GM20000 (cell line): ENCODE measurements around the gene RAET1E.
"Not testable (repeated sequence)": the region's sequence is repeated elsewhere in the genome, so short reads cannot be mapped to it uniquely, and the experiment has no call there.

Source experiments
- DNase-seq: peaks from one replicate; pipeline ENCODE4 v3.0.0; 2012; ENCODE audit warnings: low spot score
- TF ChIP-seq, protein P1 (sequence below): IDR thresholded peaks from 2 replicates; pipeline ENCODE4 v1.5.1; 2012; ENCODE audit warnings: mild to moderate bottlenecking, control low read depth; ENCODE audit errors: extremely low read depth, missing control alignments

Gene RAET1E, protein sequence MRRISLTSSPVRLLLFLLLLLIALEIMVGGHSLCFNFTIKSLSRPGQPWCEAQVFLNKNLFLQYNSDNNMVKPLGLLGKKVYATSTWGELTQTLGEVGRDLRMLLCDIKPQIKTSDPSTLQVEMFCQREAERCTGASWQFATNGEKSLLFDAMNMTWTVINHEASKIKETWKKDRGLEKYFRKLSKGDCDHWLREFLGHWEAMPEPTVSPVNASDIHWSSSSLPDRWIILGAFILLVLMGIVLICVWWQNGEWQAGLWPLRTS

DNA sequence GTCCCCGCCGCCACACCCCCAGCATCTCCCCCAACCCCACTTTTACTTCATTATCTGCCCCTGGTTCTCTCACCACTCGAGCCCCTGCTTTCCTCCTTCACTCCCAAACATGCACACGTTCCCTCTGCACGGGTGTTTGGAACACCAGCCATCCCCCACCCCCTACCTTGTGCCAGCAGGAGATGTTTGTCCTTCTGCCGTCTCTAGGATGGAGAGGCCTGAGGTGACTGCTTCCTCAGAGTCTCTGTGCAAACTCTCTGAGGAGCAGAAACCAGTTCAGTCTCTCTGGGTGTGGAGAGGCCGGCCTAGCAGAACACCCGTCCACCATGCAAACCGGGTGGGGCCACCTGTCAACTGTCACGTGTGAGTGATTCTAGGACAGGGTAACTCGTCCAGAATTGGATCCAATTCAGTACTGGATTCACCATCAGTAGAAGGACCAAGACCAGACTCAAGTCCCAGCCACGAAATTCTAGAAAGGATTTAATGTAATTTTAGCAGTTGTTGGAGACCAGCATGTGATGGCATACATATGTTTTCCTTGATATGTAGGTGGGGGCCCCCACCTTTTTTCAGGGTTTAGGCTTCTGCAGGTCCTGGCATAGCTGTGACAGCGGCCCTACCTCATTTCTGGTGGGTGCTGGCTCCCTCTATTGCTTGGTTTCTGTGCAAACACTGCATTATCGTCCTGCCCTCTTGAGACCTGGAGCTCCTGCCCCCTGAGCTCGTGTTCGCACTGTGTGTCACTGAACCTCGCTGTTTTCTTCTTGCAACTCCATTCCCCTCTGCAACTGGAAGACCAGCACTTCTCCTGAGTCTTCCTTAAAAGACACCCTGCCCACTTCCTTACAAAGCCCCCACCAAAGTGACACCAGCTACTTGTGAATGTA lies at the start of gene RAET1E:
TSS of gene RAET1E (minus strand) at position 259 of the 890 bp plus-strand sequence. CDS start 7,212 bp downstream, outside the sequence.
- DNase-seq, result no peak
- TF ChIP-seq, protein P1, sequence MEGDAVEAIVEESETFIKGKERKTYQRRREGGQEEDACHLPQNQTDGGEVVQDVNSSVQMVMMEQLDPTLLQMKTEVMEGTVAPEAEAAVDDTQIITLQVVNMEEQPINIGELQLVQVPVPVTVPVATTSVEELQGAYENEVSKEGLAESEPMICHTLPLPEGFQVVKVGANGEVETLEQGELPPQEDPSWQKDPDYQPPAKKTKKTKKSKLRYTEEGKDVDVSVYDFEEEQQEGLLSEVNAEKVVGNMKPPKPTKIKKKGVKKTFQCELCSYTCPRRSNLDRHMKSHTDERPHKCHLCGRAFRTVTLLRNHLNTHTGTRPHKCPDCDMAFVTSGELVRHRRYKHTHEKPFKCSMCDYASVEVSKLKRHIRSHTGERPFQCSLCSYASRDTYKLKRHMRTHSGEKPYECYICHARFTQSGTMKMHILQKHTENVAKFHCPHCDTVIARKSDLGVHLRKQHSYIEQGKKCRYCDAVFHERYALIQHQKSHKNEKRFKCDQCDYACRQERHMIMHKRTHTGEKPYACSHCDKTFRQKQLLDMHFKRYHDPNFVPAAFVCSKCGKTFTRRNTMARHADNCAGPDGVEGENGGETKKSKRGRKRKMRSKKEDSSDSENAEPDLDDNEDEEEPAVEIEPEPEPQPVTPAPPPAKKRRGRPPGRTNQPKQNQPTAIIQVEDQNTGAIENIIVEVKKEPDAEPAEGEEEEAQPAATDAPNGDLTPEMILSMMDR, result no peak

DNA sequence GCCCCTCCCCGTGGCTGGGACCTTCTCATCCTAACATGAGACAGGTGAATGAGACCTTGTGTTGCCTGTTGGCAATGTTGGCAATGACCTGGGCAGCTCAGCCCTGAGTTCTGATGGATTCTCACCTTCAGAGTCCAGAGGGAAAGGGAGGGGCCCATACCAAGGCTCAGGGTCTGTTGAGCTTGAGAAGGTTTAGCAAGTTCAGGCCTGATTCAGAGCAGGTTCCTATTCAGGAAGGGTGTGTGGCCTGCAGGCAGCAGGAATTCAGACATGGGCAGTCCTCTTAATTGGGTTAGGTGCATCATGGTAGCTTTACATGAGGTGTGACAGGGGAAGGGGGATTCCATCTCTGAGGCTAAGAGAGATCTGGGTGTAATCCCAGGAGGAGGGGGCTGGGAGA lies 49.6 kb upstream of the RAET1E start:
- DNase-seq, result not testable (repeated sequence)

DNA sequence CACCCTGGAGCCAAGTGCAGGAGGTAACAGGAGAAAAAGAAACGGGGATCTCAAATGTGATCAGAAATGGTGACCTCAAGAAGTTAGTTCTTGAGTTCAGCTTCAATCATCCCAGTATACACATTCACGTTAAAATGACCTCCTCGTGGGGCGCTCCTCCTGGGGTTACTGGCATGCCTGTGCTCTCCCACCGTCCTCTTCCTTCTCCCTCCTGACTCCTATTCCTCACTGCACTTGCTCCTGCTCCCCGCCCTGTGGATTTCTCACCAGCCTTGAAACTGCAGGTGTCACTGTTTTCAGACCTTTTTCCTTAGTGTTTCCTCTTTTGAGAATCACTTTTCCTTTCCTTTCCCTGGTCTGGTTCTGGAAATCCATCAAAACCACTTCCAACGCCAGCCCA lies 48.7 kb upstream of the RAET1E start:
- DNase-seq, result not testable (repeated sequence)

DNA sequence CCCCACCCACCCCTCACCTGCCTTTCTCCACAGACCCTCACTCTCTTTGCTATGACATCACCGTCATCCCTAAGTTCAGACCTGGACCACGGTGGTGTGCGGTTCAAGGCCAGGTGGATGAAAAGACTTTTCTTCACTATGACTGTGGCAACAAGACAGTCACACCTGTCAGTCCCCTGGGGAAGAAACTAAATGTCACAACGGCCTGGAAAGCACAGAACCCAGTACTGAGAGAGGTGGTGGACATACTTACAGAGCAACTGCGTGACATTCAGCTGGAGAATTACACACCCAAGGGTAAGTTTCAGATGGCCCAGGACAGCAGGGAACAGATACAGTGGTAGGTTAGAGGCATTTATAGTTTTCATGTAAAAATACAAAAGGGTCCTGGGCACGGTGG lies 47.4 kb upstream of the RAET1E start:
- DNase-seq, result not testable (repeated sequence)

DNA sequence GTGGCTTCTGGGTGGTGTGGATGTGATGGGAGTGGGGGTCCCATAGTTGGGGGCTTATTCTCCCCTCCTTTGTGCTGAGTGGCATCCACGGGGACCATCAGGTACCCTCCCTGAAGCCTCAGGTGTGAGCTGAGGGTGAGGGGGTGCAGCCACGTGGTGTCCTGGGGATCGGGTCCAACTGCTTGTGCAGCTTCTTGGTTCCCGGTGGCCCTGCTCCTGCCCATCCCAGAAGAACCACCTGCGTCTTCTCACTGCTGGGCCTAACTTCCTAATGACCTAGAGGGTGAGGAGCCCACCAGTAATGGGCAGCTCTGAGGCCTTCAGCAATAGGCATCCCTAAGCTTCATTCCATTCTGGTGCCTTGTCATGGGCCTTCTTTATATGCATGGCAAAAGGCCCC lies 45.4 kb upstream of the RAET1E start:
- DNase-seq, result not testable (repeated sequence)

DNA sequence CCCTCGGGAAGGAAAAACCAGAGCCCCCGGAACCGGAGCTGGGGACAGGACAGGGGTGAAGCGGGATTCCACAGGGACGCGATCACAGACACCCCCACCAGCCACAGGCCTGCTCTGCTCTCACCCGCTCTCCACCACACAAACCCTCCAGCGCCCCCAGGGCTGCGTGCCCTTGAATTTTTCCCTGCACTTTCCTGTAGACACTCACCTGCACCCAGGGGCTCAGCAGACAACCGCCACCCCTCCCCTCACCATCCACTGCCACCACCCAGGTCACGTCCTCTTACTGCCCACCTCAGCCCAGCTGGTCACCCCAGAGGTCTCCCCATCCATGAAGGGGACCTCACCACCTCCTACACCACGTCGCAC lies 44.5 kb upstream of the RAET1E start:
- TF ChIP-seq, protein P1, result no peak

DNA sequence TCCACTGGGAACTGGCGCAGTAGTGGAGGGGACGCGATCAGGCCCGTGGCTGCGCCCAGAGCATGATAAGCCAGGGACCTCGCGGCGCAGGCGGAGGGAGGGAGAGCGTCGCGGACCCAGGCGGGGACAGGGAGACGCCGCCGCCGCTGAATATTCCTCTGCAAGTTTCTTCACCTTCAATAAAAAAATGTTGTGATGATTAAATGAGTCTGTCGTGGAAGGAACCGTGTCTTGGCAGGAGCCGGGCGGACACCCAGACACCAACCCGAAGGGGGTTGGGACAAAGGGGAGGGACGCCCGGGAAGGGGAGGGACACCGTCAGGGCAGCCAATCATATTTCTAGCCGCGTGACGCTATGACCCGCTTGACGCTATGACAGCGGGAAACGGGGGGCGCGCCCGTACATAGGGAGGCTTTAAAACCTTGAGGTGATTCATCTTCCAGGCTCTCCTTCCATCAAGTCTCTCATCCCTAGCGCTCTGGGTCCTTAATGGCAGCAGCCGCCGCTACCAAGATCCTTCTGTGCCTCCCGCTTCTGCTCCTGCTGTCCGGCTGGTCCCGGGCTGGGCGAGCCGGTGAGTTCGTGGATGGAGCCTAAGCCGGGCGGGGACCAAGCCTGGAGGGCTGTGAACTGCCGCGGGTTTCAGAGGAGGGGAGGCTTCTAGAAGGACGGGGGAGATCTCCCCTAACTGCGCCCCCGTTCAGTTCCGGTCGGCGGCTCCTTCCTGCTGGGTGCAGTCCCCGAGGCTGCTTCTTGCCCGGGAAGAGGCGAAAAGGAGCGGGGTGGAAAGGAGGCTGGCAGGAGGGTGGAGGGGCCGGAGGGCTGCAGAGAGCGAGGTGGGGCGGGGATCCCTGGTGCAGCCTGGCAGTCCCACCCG lies 43.9 kb upstream of the RAET1E start, which contains the start of gene ULBP2:
TSS of gene ULBP2 (plus strand) at position 432 of the 878 bp plus-strand sequence. CDS start at position 491, 59 bp downstream.
- TF ChIP-seq, protein P1, result no peak
- peak; percentile 75 for DNase-seq

More for the DNA sequence above, 44.5 kb upstream of the RAET1E start:
- no peak for DNase-seq

DNA sequence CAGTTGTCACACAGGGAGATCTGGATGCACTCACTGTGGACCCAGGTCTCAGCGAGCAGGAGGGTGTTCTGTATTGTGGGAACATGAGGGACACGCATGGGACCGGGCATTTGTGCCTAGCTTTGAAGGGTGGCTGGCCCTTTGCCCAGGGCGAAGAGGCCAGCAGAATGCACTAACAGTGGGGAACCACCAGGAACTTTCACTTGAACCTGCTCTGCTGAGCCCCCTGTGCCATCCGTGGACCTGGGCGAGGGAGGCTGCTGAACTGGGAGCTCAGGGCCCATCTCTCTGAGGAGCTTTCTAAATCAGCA lies 42.7 kb upstream of the RAET1E start:
- no peak for DNase-seq
- TF ChIP-seq, protein P1, result no peak

DNA sequence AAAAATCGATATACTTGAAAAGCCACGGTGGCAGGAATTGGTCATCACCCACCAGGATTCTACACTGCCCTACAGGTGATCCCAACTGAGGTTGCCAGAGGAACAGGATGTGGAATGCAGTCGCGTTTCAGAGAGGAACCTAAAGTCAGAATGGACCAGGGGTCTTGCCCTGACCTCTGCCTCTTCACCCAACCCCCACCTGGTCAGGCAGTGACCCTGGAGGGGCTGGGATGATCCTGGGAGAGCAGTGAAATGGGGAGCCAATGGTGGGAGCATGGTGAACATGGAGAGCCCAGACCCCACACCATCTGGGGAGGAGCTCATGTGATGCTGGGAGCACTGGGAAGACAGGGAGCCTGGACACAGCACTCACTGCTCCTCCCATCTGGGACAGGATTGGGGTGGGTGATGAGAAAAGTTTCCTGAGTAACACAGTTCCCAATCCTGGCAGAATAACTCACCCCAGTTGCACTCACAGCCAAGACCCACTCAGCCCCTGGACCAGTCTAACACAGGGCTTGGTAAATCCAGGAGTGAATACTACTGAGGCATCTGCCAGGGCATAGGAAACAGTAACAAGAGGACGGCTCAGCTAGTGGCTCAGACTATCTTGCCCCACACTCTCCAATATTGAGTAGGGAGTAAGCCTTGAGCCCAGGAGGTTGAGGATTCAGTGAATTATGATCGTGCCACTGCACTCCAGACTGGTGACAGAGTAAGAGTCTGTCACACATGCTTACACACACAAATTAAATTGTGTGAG lies 42.2 kb upstream of the RAET1E start:
- TF ChIP-seq, protein P1, result no peak
- no peak for DNase-seq
